IgD-negative memory B cell (primary cell): ENCODE data around the gene MARCHF4. TPM values are rescaled to one million over a fixed set of nuclear protein-coding genes. Genes with fewer than 3 reads are reported as not detected.

Source experiments
- polyA plus RNA-seq: library from polyadenylated mRNA; unstranded; fragments of 300-500 nt; fragmentation: Illumina TruSeq; gene quantifications from one replicate; pipeline ENCODE4 v1.2.3, GENCODE V29; 2021

Gene MARCHF4
- polyA plus RNA-seq, 1 donor from 2014 or later: not detected

Other genes with a start within 250 kb of the MARCHF4 start
- 27.9 TPM for gene SMARCAL1, start 40.0 kb upstream of the MARCHF4 start, polyA plus RNA-seq
- gene RPL37A, start 126.4 kb upstream of the MARCHF4 start, polyA plus RNA-seq: 4,003 TPM